Spleen (tissue), 11 donors: ENCODE measurements around the gene NEAT1. TPM values are rescaled to one million over a fixed set of nuclear protein-coding genes. Genes with fewer than 3 reads are reported as not detected.

Experiments
- DNase-seq: peaks from one replicate; pipeline ENCODE4 v3.0.0-alpha.2; 2020
- H3K27ac ChIP-seq, 8 donors: fragments of 200-600 bp; sonication (generic) in 7 of 8; 1 replicate in 4 of 8; 2 replicates in 4 of 8; pipeline versions ENCODE4 v1.5.0 to v1.8.0; 2016 to 2021; ENCODE audit warnings: inconsistent platforms in 4 of 8, mild to moderate bottlenecking in 4 of 8, moderate library complexity in 1 of 8
- H3K27me3 ChIP-seq, 7 donors: fragments of 200-600 bp; sonication (generic) in 6 of 7; replicated peaks in 1 of 7; 1 replicate in 4 of 7; 2 replicates in 3 of 7; pipeline versions ENCODE4 v1.5.0 to v1.8.0; 2016 to 2021; ENCODE audit warnings: inconsistent platforms in 3 of 7, mild to moderate bottlenecking in 1 of 7
- H3K36me3 ChIP-seq, 6 donors: fragments of 200-600 bp; sonication (generic) in 5 of 6; 1 replicate in 4 of 6; 2 replicates in 2 of 6; pipeline versions ENCODE4 v1.5.0 to v1.8.0; 2016 to 2021; ENCODE audit warnings: inconsistent platforms in 2 of 6
- H3K4me1 ChIP-seq, 6 donors: fragments of 200-600 bp; sonication (generic) in 5 of 6; 1 replicate in 3 of 6; 2 replicates in 3 of 6; pipeline versions ENCODE4 v1.5.0 to v1.8.0; 2016 to 2021; ENCODE audit warnings: inconsistent platforms in 3 of 6
- H3K4me3 ChIP-seq, 8 donors: fragments of 200-600 bp; sonication (generic) in 7 of 8; 1 replicate in 4 of 8; 2 replicates in 4 of 8; pipeline versions ENCODE4 v1.5.0 to v1.8.0; 2016 to 2021; ENCODE audit warnings: inconsistent platforms in 4 of 8, mild to moderate bottlenecking in 4 of 8, moderate library complexity in 2 of 8
- H3K9me3 ChIP-seq, 8 donors: fragments of 200-600 bp; sonication (generic) in 7 of 8; 1 replicate in 4 of 8; 2 replicates in 4 of 8; pipeline versions ENCODE4 v1.5.0 to v1.8.0; 2016 to 2021; ENCODE audit warnings: inconsistent platforms in 4 of 8
- CTCF ChIP-seq, 11 experiments: fragments of 200-600 bp in 7 of 11; fragments of 450-650 bp in 4 of 11; sonication (generic) in 4 of 11; IDR thresholded peaks in 8 of 11; conservative IDR thresholded peaks in 3 of 11; 1 replicate in 7 of 11; 2 replicates in 4 of 11; pipeline versions ENCODE4 v1.4.0 to v1.8.0; 2016 to 2021; ENCODE audit warnings: antibody characterized with exemption in 11 of 11, inconsistent platforms in 4 of 11, mild to moderate bottlenecking in 1 of 11
- POLR2A ChIP-seq, 3 donors: fragments of 450-650 bp; IDR thresholded peaks; one replicate each; pipeline ENCODE4 v1.5.1; 2017; ENCODE audit warnings: antibody characterized with exemption in 3 of 3, mild to moderate bottlenecking in 1 of 3
- POLR2AphosphoS5 ChIP-seq, 3 donors: sonication (generic); formaldehyde crosslinking; IDR thresholded peaks; one replicate each; pipeline ENCODE4 v1.5.1; 2017; ENCODE audit warnings: antibody characterized with exemption in 3 of 3
- WGBS, 5 donors: extraction: QIAGEN DNeasy Blood & Tissue Kit in 3 of 5; methylation state at CpG; one replicate each; pipeline versions ENCODE4 v1.1.5 to v1.1.7; 2013 to 2018; 5-methylcytosine and 5-hydroxymethylcytosine counted together
- intact Hi-C: fragments of 100-400 bp; cut with DNase I; formaldehyde crosslinking; loops from one replicate; pipeline ENCODE4 v1.15.0; 2023; ENCODE audit warnings: low total_unique reads
- polyA plus RNA-seq, 3 donors: library from polyadenylated mRNA; stranded (reverse); fragments of 200-250 nt; gene quantifications; one replicate each; pipeline ENCODE4 v1.2.1, GENCODE V29; 2013
- total RNA-seq, 7 donors: library from RNA; depleted of rRNA in 3 of 7; stranded (reverse); fragments of >200 nt in 3 of 7; fragmentation: NEBNext Ultra II Directional in 4 of 7; extraction: Animal tissue kit (Norgen Biotek cat#: 25700) in 4 of 7; gene quantifications; one replicate each; pipeline versions ENCODE4 v1.1.0 to v1.2.1, GENCODE V29; 2016 to 2021
- donor health status: healthy with polysubstance abuse.
- donor health status: DM: no; HTN: no; CAD: no; lungs with moderate emphysema.
- donor health status: DM: no; HTN: no; CAD: no.
- donor health status: Bipolar disorder and iron deficiency.
- donor health status: healthy.
- donor health status: DM: no; HTN: no; CAD: no.
- donor health status: DM: yes; HTN: yes; CAD: no.

NEAT1 gene
- total and polyA plus RNA-seq, 10 donors: 266 to 1,804 (median 874) TPM

GRCh38 chr11:65396769-65397745, 25.5 kb upstream of the NEAT1 start:
- 89 to 96% (median 92%) methylated on average over 26 to 38 of the region's 38 CpGs for WGBS, 5 donors
- intact Hi-C loops: no loop called here
- no peaks in the 10 kb centered on the region for H3K9me3 ChIP-seq
- TF ChIP-seq POLR2A (IDR thresholded peaks at IDR 0.05) (no peak), POLR2AphosphoS5 (IDR thresholded peaks at IDR 0.05) (peak in 1 of 3 donors; percentile 24), CTCF (IDR thresholded peaks at IDR 0.05 in 8 of 11, conservative IDR thresholded peaks at IDR 0.05 in 3 of 11) (no peak)
- DNase-seq: no peak
- no peaks in the 10 kb centered on the region for H3K27me3 ChIP-seq
- no peak overlapping the region for H3K4me3 ChIP-seq
- H3K27ac ChIP-seq: no peak overlapping the region
- H3K4me1 ChIP-seq: peaks cover 8 to 20% (median 12%) of the 10 kb centered on the region in 6 donors
- H3K36me3 ChIP-seq: peaks cover 7 to 100% (median 88%) of the 10 kb centered on the region in 6 donors

GRCh38 chr11:65398362-65398910, 24.2 kb upstream of the NEAT1 start:
- intact Hi-C loops: no loop called here
- no peak for TF ChIP-seq POLR2A (IDR thresholded peaks at IDR 0.05)
- peak in 2 of 3 donors; percentile 15 to 56 for TF ChIP-seq POLR2AphosphoS5 (IDR thresholded peaks at IDR 0.05)
- peaks cover 1 to 20% (median 10%) of the 10 kb centered on the region in 6 donors for H3K4me1 ChIP-seq
- peaks cover 7 to 100% (median 85%) of the 10 kb centered on the region in 6 donors for H3K36me3 ChIP-seq
- no peak for DNase-seq
- H3K27ac ChIP-seq: no peak overlapping the region
- 81 to 93% (median 90%) methylated on average over 13 to 16 of the region's 16 CpGs for WGBS, 5 donors
- H3K9me3 ChIP-seq: no peaks in the 10 kb centered on the region
- no peak overlapping the region for H3K4me3 ChIP-seq
- no peaks in the 10 kb centered on the region for H3K27me3 ChIP-seq

- TF ChIP-seq POLR2AphosphoS5 (IDR thresholded peaks at IDR 0.05) (peak in 1 of 3 donors; percentile 34), CTCF (IDR thresholded peaks at IDR 0.05 in 8 of 11, conservative IDR thresholded peaks at IDR 0.05 in 3 of 11) (no peak)
- 91 to 97% (median 93%) methylated on average over 12 to 13 of the region's 13 CpGs for WGBS, 5 donors
- Histone ChIP-seq H3K4me3 (no peak overlapping the region), H3K27ac (no peak overlapping the region), H3K4me1 (peaks cover 9 to 24% (median 17%) of the 10 kb centered on the region in 6 donors), H3K9me3 (no peaks in the 10 kb centered on the region), H3K27me3 (no peaks in the 10 kb centered on the region), H3K36me3 (peaks cover 7 to 100% (median 83%) of the 10 kb centered on the region in 6 donors)
- intact Hi-C loops: no loop called here
- DNase-seq: no peak
Observed at GRCh38 chr11:65399249-65399648, 23.3 kb upstream of the NEAT1 start.

GRCh38 chr11:65399845-65400244, 22.8 kb upstream of the NEAT1 start:
- TF ChIP-seq POLR2A (IDR thresholded peaks at IDR 0.05): no peak
- TF ChIP-seq CTCF (IDR thresholded peaks at IDR 0.05 in 8 of 11, conservative IDR thresholded peaks at IDR 0.05 in 3 of 11): no peak
- no peak for TF ChIP-seq POLR2AphosphoS5 (IDR thresholded peaks at IDR 0.05)
- Histone ChIP-seq H3K9me3 (no peaks in the 10 kb centered on the region), H3K36me3 (peaks cover 7 to 100% (median 83%) of the 10 kb centered on the region in 6 donors), H3K4me1 (peaks cover 14 to 30% (median 23%) of the 10 kb centered on the region in 6 donors), H3K27me3 (no peaks in the 10 kb centered on the region), H3K4me3 (no peak overlapping the region), H3K27ac (peak overlapping the region in 1 of 8 donors; percentile 23)
- intact Hi-C loops: no loop called here
- no peak for DNase-seq
- whole genome bisulfite sequencing, 5 donors: 92 to 97% (median 95%) methylated on average over 8 to 10 of the region's 10 CpGs
